Caki2 (cell line): ENCODE measurements around the gene THOC1. TPM values are rescaled to one million over a fixed set of nuclear protein-coding genes. Genes with fewer than 3 reads are reported as not detected.

Experiments used
- DNase-seq: peaks from one replicate; pipeline ENCODE4 v3.0.0-alpha.2; 2015; ENCODE audit warnings: low read depth
- in situ Hi-C: cut with HindIII; loops from 2 replicates; pipeline ENCODE4 v1.10.0; 2016; ENCODE audit warnings: low sequenced_read_pairs, low pct_unique_long_range_greater_than_20kb, mixed read lengths
- total RNA-seq: library from RNA; depleted of rRNA; stranded (reverse); fragments of >200 nt; shearing (Covaris generic); gene quantifications from 2 replicates; pipeline ENCODE4 v1.2.3, GENCODE V29; 2014; ENCODE audit warnings: low replicate concordance; rRNA removed

THOC1 gene
- total RNA-seq, 1 experiment from 2014 or later: 21.0 TPM

DNA sequence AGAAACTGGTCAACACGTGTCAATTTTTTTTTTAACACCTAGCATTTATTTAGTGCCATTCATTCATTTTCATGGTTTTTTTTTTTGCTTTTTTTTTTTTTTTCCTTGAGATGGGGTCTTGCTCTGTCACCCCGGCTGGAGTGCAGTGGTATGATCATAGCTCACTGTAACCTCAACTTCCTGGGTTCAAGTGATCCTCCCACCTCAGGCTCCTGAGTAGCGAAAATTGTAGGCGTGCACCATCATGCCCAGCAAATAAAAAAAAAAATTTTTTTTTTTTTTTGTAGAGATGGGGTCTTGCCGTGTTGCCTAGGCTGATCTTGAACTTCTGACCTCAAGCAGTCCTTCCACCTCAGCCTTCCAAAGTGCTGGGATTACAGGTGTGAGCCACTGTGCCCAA lies 88.3 kb downstream of the THOC1 start:
- DNase-seq: no peak
- in situ Hi-C loops: no loop called here

- in situ Hi-C loops: no loop called here
- DNase-seq: no peak
Measured at GRCh38 chr18:172361-172760, 95.5 kb downstream of the THOC1 start.

Other genes starting within 250 kb of the THOC1 start
- gene TUBB8B, start 218.4 kb downstream of the THOC1 start, total RNA-seq: not detected in 2 replicates
- 8.7 and 12.5 TPM in 2 replicates for gene USP14, start 109.5 kb downstream of the THOC1 start, total RNA-seq
- 0.57 TPM in 1 of 2 replicates, not detected in the other for gene COLEC12, start 232.7 kb upstream of the THOC1 start, total RNA-seq